Measurements from ENCODE around the gene PHKG2.

GRCh38 chr16:30774367-30775130, 26.3 kb downstream of the PHKG2 start:
- no peak for TF ChIP-seq CTCF (IDR thresholded peaks at IDR 0.05)
- TF ChIP-seq POLR2A (IDR thresholded peaks at IDR 0.05), result no peak
